H1 (cell line): Measurements from ENCODE around the gene RNASE4. TPM values are rescaled to one million over a fixed set of nuclear protein-coding genes. Genes with fewer than 3 reads are reported as not detected.

Experiments
- CTCF ChIA-PET: fragments of 300-600 bp; sonication (Branson Sonifier 250); formaldehyde crosslinking; loops from one replicate; lab custom pipeline; 2021; ENCODE audit not compliant: partially characterized antibody; lab: Charles Lee
- POLR2A ChIA-PET: fragments of 300-600 bp; sonication (Branson Sonifier 250); formaldehyde crosslinking; loops from one replicate; lab custom pipeline; 2021; ENCODE audit warnings: inconsistent platforms; ENCODE audit not compliant: partially characterized antibody; lab: Charles Lee
- DNase-seq, 2 experiments: peaks; one replicate each; pipeline versions ENCODE4 v3.0.0 to v3.0.0-alpha.2; 2010 to 2022; ENCODE audit warnings: low spot score in 2 of 2, low read depth in 1 of 2, mixed read lengths in 1 of 2
- FAIRE-seq: peaks from 2 replicates; lab custom pipeline; 2011; peaks lifted over from hg19 to GRCh38; lab: Jason Lieb, UNC
- H2AFZ ChIP-seq: 2 replicates; pipeline ENCODE4 v1.8.1; 2012; ENCODE audit warnings: low read length, inconsistent platforms
- H2AK5ac ChIP-seq: 2 replicates; pipeline ENCODE4 v1.6.1; 2013; ENCODE audit warnings: low read depth, low read length
- H2BK120ac ChIP-seq: replicated peaks from 2 replicates; pipeline ENCODE3; 2013; ENCODE audit warnings: low read depth, low read length, inconsistent platforms
- H2BK12ac ChIP-seq: 2 replicates; pipeline ENCODE4 v1.6.1; 2013; ENCODE audit warnings: low read depth, low read length
- H2BK15ac ChIP-seq: 2 replicates; pipeline ENCODE4 v1.6.1; 2013; ENCODE audit warnings: low read length
- H2BK20ac ChIP-seq: 2 replicates; pipeline ENCODE4 v1.6.1; 2013; ENCODE audit warnings: low read length
- H2BK5ac ChIP-seq: 2 replicates; pipeline ENCODE4 v1.6.1; 2013; ENCODE audit warnings: low read depth, low read length
- H3K14ac ChIP-seq: 2 replicates; pipeline ENCODE4 v1.6.1; 2013; ENCODE audit warnings: inconsistent platforms; ENCODE audit not compliant: insufficient read length
- H3K18ac ChIP-seq: 2 replicates; pipeline ENCODE4 v1.6.1; 2013; ENCODE audit warnings: low read length; ENCODE audit errors: extremely low read depth
- H3K23ac ChIP-seq: 2 replicates; pipeline ENCODE4 v1.6.1; 2013; ENCODE audit warnings: inconsistent platforms; ENCODE audit not compliant: insufficient read length
- H3K23me2 ChIP-seq: 2 replicates; pipeline ENCODE4 v1.6.1; 2013; ENCODE audit warnings: low read depth, low read length
- H3K27ac ChIP-seq: 2 replicates; pipeline ENCODE4 v1.6.1; 2011; ENCODE audit warnings: low read depth, low read length, inconsistent platforms
- H3K27me3 ChIP-seq, 4 experiments: replicated peaks in 1 of 4; 1 replicate in 1 of 4; 2 replicates in 3 of 4; pipeline versions ENCODE4 v1.6.1 to v1.8.1; 2011 to 2013; ENCODE audit warnings: low read length in 3 of 4, mild to moderate bottlenecking in 3 of 4, inconsistent platforms in 2 of 4, mixed read lengths in 2 of 4, moderate library complexity in 1 of 4; ENCODE audit not compliant: control insufficient read depth in 3 of 4, insufficient read depth in 3 of 4; ENCODE audit errors: extremely low read depth in 1 of 4
- H3K36me3 ChIP-seq, 4 experiments: 2 replicates each; pipeline versions ENCODE4 v1.6.1 to v1.8.1; 2011 to 2013; ENCODE audit warnings: mild to moderate bottlenecking in 4 of 4, low read length in 3 of 4, moderate library complexity in 2 of 4, control low read depth in 1 of 4, inconsistent platforms in 1 of 4; ENCODE audit not compliant: insufficient read depth in 4 of 4, control insufficient read depth in 2 of 4
- H3K4ac ChIP-seq: replicated peaks from 2 replicates; pipeline ENCODE3; 2013; ENCODE audit warnings: low read length, low read depth, mixed read lengths, inconsistent platforms; ENCODE audit not compliant: insufficient read length
- H3K4me1 ChIP-seq, 4 experiments: replicated peaks in 1 of 4; 1 replicate in 1 of 4; 2 replicates in 3 of 4; pipeline versions ENCODE4 v1.6.1 to v1.8.1; 2011 to 2013; ENCODE audit warnings: low read length in 3 of 4, inconsistent platforms in 2 of 4, mixed read lengths in 1 of 4; ENCODE audit not compliant: insufficient read depth in 4 of 4, control insufficient read depth in 3 of 4
- H3K4me2 ChIP-seq, 2 experiments: 2 replicates each; pipeline versions ENCODE4 v1.6.1 to v1.8.1; 2011 to 2013; ENCODE audit warnings: low read depth in 2 of 2, low read length in 2 of 2, control low read depth in 1 of 2, inconsistent platforms in 1 of 2, mild to moderate bottlenecking in 1 of 2; ENCODE audit not compliant: insufficient read depth in 1 of 2
- H3K4me3 ChIP-seq, 4 experiments: fragments of 200-600, 300-600 bp in 1 of 4; sonication (generic), shearing (Covaris generic), sonication (Bioruptor Twin) in 1 of 4; 2 replicates each; pipeline versions ENCODE4 v1.5.1 to v1.8.1; 2011 to 2016; ENCODE audit warnings: low read length in 4 of 4, low read depth in 3 of 4, control low read depth in 2 of 4, inconsistent platforms in 2 of 4, mild to moderate bottlenecking in 2 of 4, mixed read lengths in 1 of 4, moderate library complexity in 1 of 4; ENCODE audit not compliant: insufficient read depth in 2 of 4; ENCODE audit errors: extremely low read depth in 1 of 4
- H3K56ac ChIP-seq: replicated peaks from 2 replicates; pipeline ENCODE3; 2013; ENCODE audit warnings: low read depth, mild to moderate bottlenecking, mixed read lengths, low read length, inconsistent platforms; ENCODE audit not compliant: insufficient read length
- H3K79me1 ChIP-seq: 2 replicates; pipeline ENCODE4 v1.6.1; 2013; ENCODE audit warnings: low read depth, low read length, control low read depth
- H3K79me2 ChIP-seq, 2 experiments: 2 replicates each; pipeline versions ENCODE4 v1.6.1 to v1.8.1; 2012 to 2013; ENCODE audit warnings: low read length in 2 of 2, mild to moderate bottlenecking in 2 of 2, inconsistent platforms in 1 of 2; ENCODE audit not compliant: insufficient read depth in 2 of 2, control insufficient read depth in 1 of 2
- H3K9ac ChIP-seq, 4 experiments: replicated peaks in 1 of 4; 1 replicate in 1 of 4; 2 replicates in 3 of 4; pipeline versions ENCODE4 v1.6.1 to v1.8.1; 2011 to 2013; ENCODE audit warnings: low read depth in 3 of 4, low read length in 3 of 4, control low read depth in 2 of 4, mild to moderate bottlenecking in 2 of 4, moderate library complexity in 2 of 4, inconsistent platforms in 1 of 4; ENCODE audit errors: extremely low read depth in 1 of 4
- H3K9me3 ChIP-seq, 2 experiments: 2 replicates each; pipeline versions ENCODE4 v1.6.1 to v1.8.1; 2012 to 2013; ENCODE audit warnings: mild to moderate bottlenecking in 2 of 2, moderate library complexity in 2 of 2, control low read depth in 1 of 2, inconsistent platforms in 1 of 2, low read depth in 1 of 2, low read length in 1 of 2, mixed read lengths in 1 of 2; ENCODE audit not compliant: insufficient read depth in 2 of 2
- H4K20me1 ChIP-seq, 2 experiments: replicated peaks in 1 of 2; 2 replicates each; pipeline versions ENCODE3 to v1.8.1; 2011 to 2013; ENCODE audit warnings: inconsistent platforms in 2 of 2, low read length in 2 of 2, mild to moderate bottlenecking in 1 of 2; ENCODE audit not compliant: insufficient read depth in 2 of 2, control insufficient read depth in 1 of 2
- H4K5ac ChIP-seq: 2 replicates; pipeline ENCODE4 v1.6.1; 2013; ENCODE audit warnings: low read length, low read depth, mixed read lengths, inconsistent platforms; ENCODE audit not compliant: insufficient read length
- H4K8ac ChIP-seq: 2 replicates; pipeline ENCODE4 v1.8.0; 2013; ENCODE audit warnings: mild to moderate bottlenecking, moderate library complexity, low read length, inconsistent platforms; ENCODE audit not compliant: insufficient read depth; ENCODE audit errors: extremely low read depth
- H4K91ac ChIP-seq: replicated peaks from 2 replicates; pipeline ENCODE3; 2013; ENCODE audit warnings: low read length, mixed read lengths, inconsistent platforms; ENCODE audit not compliant: insufficient read length
- HDAC6 ChIP-seq: IDR thresholded peaks from one replicate; pipeline ENCODE4 v1.7.1; 2012; ENCODE audit warnings: low read depth, mild to moderate bottlenecking, inconsistent platforms, low read length, moderate library complexity
- TAF1 ChIP-seq: IDR thresholded peaks from 2 replicates; pipeline ENCODE4 v1.6.1; 2011; ENCODE audit warnings: mild to moderate bottlenecking, low read depth, low read length
- WGBS, 2 experiments: shearing (Covaris generic) in 1 of 2; methylation state at CpG; one replicate each; pipeline versions ENCODE4 v1.1.6 to v1.1.7; 2013 to 2015; ENCODE audit warnings: low lambda C conversion rate in 2 of 2, mixed read lengths in 2 of 2, inconsistent platforms in 1 of 2, low coverage in 1 of 2, missing lambda C conversion rate in 1 of 2; ENCODE audit not compliant: insufficient replicate concordance in 2 of 2, insufficient coverage in 1 of 2, insufficient read length in 1 of 2; ENCODE audit errors: extremely low coverage in 1 of 2, missing lambda C conversion rate in 1 of 2; 5-methylcytosine and 5-hydroxymethylcytosine counted together
- polyA plus RNA-seq, 7 experiments: library from polyadenylated mRNA; depleted of rRNA in 3 of 7; stranded (reverse) in 5 of 7; unstranded in 2 of 7; fragments of >200 nt in 5 of 7; fragments of 200-250 nt in 2 of 7; gene quantifications; 1 replicate in 5 of 7; 2 replicates in 1 of 7; 4 replicates in 1 of 7; pipeline versions ENCODE4 v1.2.1 to v1.2.3, GENCODE V29; 2011 to 2013; ENCODE audit warnings: missing spikeins in 2 of 7, mixed read lengths in 2 of 7
- total RNA-seq: library from RNA; stranded (reverse); fragmentation: NEBNext Ultra II Directional; extraction: Animal tissue kit (Norgen Biotek cat#: 25700); gene quantifications from 2 replicates; pipeline ENCODE4 v1.2.1, GENCODE V29; 2021

Gene RNASE4
- total and polyA plus RNA-seq, 2 of the 8 experiments (the other 6 are each of a cell fraction or from before 2014, with no cell fraction given): 0.61 to 3.5 TPM

GRCh38 chr14:20742132-20742531, 57.8 kb downstream of the RNASE4 start:
- no peak overlapping the region for H2BK5ac ChIP-seq
- H3K4me3 ChIP-seq: no peak overlapping the region
- TF ChIP-seq TAF1 (no peak), HDAC6 (no peak)
- ChIA-PET POLR2A (no interaction called here), CTCF (interaction anchor here (1.0 to 8.2 kb wide), 2 partner anchors 7 to 15 kb away, joined by 3 to 70 read pairs; no protein-coding TSS in a partner anchor)
- H2AFZ ChIP-seq: no peak overlapping the region
- H2AK5ac ChIP-seq: no peak overlapping the region
- no peak overlapping the region for H4K91ac ChIP-seq
- H4K5ac ChIP-seq: no peak overlapping the region
- no peak overlapping the region for H2BK15ac ChIP-seq
- no peaks in the 10 kb centered on the region for H3K27me3 ChIP-seq
- WGBS, 2 experiments: 100% methylated on average over 4 of the region's 4 CpGs; no CpG with 5 or more reads in 1 of the 2 experiments
- no peak for FAIRE-seq
- DNase-seq: no peak
- H3K27ac ChIP-seq: no peak overlapping the region
- no peaks in the 10 kb centered on the region for H3K4me1 ChIP-seq
- no peak overlapping the region for H3K9ac ChIP-seq
- H3K14ac ChIP-seq: no peak overlapping the region
- H3K79me2 ChIP-seq: no peaks in the 10 kb centered on the region
- H3K4me2 ChIP-seq: no peak overlapping the region
- H3K23me2 ChIP-seq: no peaks in the 10 kb centered on the region
- H2BK12ac ChIP-seq: no peak overlapping the region
- H4K20me1 ChIP-seq: no peaks in the 10 kb centered on the region
- H3K56ac ChIP-seq: no peak overlapping the region
- H4K8ac ChIP-seq: no peak overlapping the region
- no peaks in the 10 kb centered on the region for H3K79me1 ChIP-seq
- no peak overlapping the region for H3K4ac ChIP-seq
- no peaks in the 10 kb centered on the region for H3K36me3 ChIP-seq
- H3K23ac ChIP-seq: no peak overlapping the region
- no peak overlapping the region for H2BK20ac ChIP-seq
- no peaks in the 10 kb centered on the region; a peak in 1 of 4 replicates for H3K9me3 ChIP-seq
- no peak overlapping the region for H2BK120ac ChIP-seq
- H3K18ac ChIP-seq: no peak overlapping the region
